Mesendoderm (in vitro differentiated cells): Measurements from ENCODE around the gene C16orf82.

Experiments
- DNase-seq: peaks from one replicate; pipeline ENCODE4 v3.0.0; 2013
- H2AK5ac ChIP-seq: 2 replicates; pipeline ENCODE4 v1.6.1; 2013; ENCODE audit warnings: low read length, inconsistent platforms
- H2BK120ac ChIP-seq: 2 replicates; pipeline ENCODE4 v1.6.1; 2013; ENCODE audit warnings: low read depth, mild to moderate bottlenecking, low read length, moderate library complexity, mixed read lengths
- H2BK15ac ChIP-seq: replicated peaks from 2 replicates; pipeline ENCODE4 v1.6.1; 2013; ENCODE audit warnings: low read depth, mild to moderate bottlenecking, moderate library complexity
- H2BK5ac ChIP-seq: 2 replicates; pipeline ENCODE4 v1.6.1; 2013; ENCODE audit warnings: low read length, inconsistent platforms
- H3K18ac ChIP-seq: 2 replicates; pipeline ENCODE4 v1.6.1; 2013; ENCODE audit warnings: mild to moderate bottlenecking, low read length, mixed read lengths
- H3K23ac ChIP-seq: one replicate; pipeline ENCODE4 v1.6.1; 2013; ENCODE audit warnings: low read length
- H3K27ac ChIP-seq: 2 replicates; pipeline ENCODE4 v1.5.1; 2013; ENCODE audit warnings: low read depth, mild to moderate bottlenecking, inconsistent platforms, low read length, moderate library complexity
- H3K27me3 ChIP-seq: 2 replicates; pipeline ENCODE4 v1.6.1; 2013; ENCODE audit warnings: low read length, control low read depth, mild to moderate bottlenecking, inconsistent platforms; ENCODE audit not compliant: insufficient read depth, poor library complexity
- H3K36me3 ChIP-seq: 2 replicates; pipeline ENCODE4 v1.6.1; 2013; ENCODE audit warnings: low read length, inconsistent platforms; ENCODE audit not compliant: control insufficient read depth, insufficient read depth
- H3K4ac ChIP-seq: one replicate; pipeline ENCODE4 v1.6.1; 2013; ENCODE audit warnings: low read depth, mild to moderate bottlenecking, low read length, moderate library complexity
- H3K4me1 ChIP-seq: 2 replicates; pipeline ENCODE4 v1.6.1; 2013; ENCODE audit warnings: low read depth, low read length, inconsistent platforms; ENCODE audit not compliant: control insufficient read depth
- H3K4me2 ChIP-seq: 2 replicates; pipeline ENCODE4 v1.6.1; 2013; ENCODE audit warnings: low read length
- H3K4me3 ChIP-seq: 2 replicates; pipeline ENCODE4 v1.5.1; 2013; ENCODE audit warnings: mild to moderate bottlenecking, low read length
- H3K56ac ChIP-seq: one replicate; pipeline ENCODE4 v1.6.1; 2013; ENCODE audit warnings: low read length
- H3K79me1 ChIP-seq: 2 replicates; pipeline ENCODE4 v1.6.1; 2013; ENCODE audit warnings: low read length, inconsistent platforms
- H3K79me2 ChIP-seq: 2 replicates; pipeline ENCODE4 v1.6.1; 2013; ENCODE audit warnings: mild to moderate bottlenecking, low read length; ENCODE audit not compliant: control insufficient read depth, insufficient read depth
- H3K9ac ChIP-seq: 2 replicates; pipeline ENCODE4 v1.6.1; 2013; ENCODE audit warnings: low read length, inconsistent platforms
- H4K5ac ChIP-seq: one replicate; pipeline ENCODE4 v1.6.1; 2013; ENCODE audit warnings: low read length
- H4K8ac ChIP-seq: one replicate; pipeline ENCODE4 v1.6.1; 2013; ENCODE audit warnings: low read depth, mild to moderate bottlenecking, control low read depth, low read length, moderate library complexity
- WGBS: extraction: QIAGEN DNeasy Blood & Tissue Kit; methylation state at CpG from one replicate; pipeline ENCODE4 v1.1.7; 2013; ENCODE audit warnings: low lambda C conversion rate, missing lambda C conversion rate; ENCODE audit not compliant: insufficient coverage; ENCODE audit errors: extremely low coverage; 5-methylcytosine and 5-hydroxymethylcytosine counted together

Gene C16orf82

DNA sequence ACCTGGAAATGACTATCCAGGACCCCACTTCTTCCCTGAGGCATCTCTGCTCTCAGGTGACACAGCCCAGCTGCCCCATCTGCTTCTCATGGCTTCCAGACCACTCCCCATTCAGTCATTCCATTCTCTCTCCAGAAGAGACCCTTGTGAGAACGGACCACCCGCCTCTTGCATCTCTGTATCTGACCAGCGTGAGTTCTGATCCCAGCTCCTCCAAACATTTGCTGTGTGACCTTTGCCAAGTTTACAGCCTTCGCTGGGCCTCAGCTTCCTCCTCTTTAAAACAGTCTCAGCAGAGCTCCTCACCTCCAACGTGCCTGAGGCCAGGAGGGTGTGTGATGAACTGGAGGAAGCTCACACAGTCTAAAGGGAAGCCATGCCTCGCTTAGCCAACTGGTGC is 39.6 kb downstream of the C16orf82 start:
- H4K8ac ChIP-seq, result no peak overlapping the region
- no peak overlapping the region for H2BK120ac ChIP-seq
- H3K4me2 ChIP-seq, result no peak overlapping the region
- no peak overlapping the region for H2BK5ac ChIP-seq
- H2BK15ac ChIP-seq, result no peak overlapping the region
- H2AK5ac ChIP-seq, result no peak overlapping the region
- H3K56ac ChIP-seq, result no peak overlapping the region
- no peaks in the 10 kb centered on the region for H3K36me3 ChIP-seq
- H3K23ac ChIP-seq, result no peak overlapping the region
- H3K18ac ChIP-seq, result no peak overlapping the region
- H3K79me1 ChIP-seq, result no peaks in the 10 kb centered on the region
- H3K27ac ChIP-seq, result no peak overlapping the region
- no peak overlapping the region for H3K4ac ChIP-seq
- H4K5ac ChIP-seq, result no peak overlapping the region
- WGBS, result no CpG with 5 or more reads among the region's 6 CpGs
- no peak overlapping the region for H3K9ac ChIP-seq
- H3K4me1 ChIP-seq, result no peaks in the 10 kb centered on the region
- H3K79me2 ChIP-seq, result no peaks in the 10 kb centered on the region
- no peak for DNase-seq
- H3K27me3 ChIP-seq, result no peaks in the 10 kb centered on the region
- H3K4me3 ChIP-seq, result no peak overlapping the region

DNA sequence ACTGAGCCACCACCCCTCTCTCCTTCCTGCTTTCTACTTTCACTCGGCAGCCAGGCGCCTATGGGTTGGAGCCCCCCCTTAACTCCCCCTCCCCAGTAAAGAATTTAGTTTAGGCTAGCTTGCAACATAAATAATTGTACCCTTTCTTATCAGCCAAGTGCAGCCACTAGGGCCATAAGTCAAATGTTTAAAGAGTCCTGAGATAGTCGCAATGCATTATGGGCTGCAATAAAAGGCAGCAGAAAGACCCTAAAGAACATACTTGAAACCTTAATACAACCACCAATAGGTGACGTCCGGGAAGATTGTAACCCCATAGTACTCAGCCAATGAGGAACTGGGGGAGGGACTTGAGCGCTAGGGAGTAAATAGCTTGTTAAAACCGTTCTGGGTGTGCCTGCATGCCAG is 40.5 kb downstream of the C16orf82 start:
- no peaks in the 10 kb centered on the region for H3K36me3 ChIP-seq
- no peak overlapping the region for H3K4me2 ChIP-seq
- H3K4me1 ChIP-seq, result no peaks in the 10 kb centered on the region
- no peak overlapping the region for H2BK120ac ChIP-seq
- peak; percentile 37 for DNase-seq
- H3K4me3 ChIP-seq, result no peak overlapping the region
- H2BK15ac ChIP-seq, result no peak overlapping the region
- no peak overlapping the region for H4K8ac ChIP-seq
- no peak overlapping the region for H3K4ac ChIP-seq
- H4K5ac ChIP-seq, result no peak overlapping the region
- H3K27me3 ChIP-seq, result no peaks in the 10 kb centered on the region
- H3K56ac ChIP-seq, result no peak overlapping the region
- H3K27ac ChIP-seq, result no peak overlapping the region
- WGBS, result no CpG with 5 or more reads among the region's 7 CpGs
- H3K18ac ChIP-seq, result no peak overlapping the region
- H3K9ac ChIP-seq, result no peak overlapping the region
- H2BK5ac ChIP-seq, result no peak overlapping the region
- H3K23ac ChIP-seq, result no peak overlapping the region
- no peak overlapping the region for H2AK5ac ChIP-seq
- H3K79me2 ChIP-seq, result no peaks in the 10 kb centered on the region
- H3K79me1 ChIP-seq, result no peaks in the 10 kb centered on the region

- H2BK120ac ChIP-seq, result no peak overlapping the region
- H3K56ac ChIP-seq, result no peak overlapping the region
- DNase-seq, result no peak
- WGBS, result no CpG with 5 or more reads among the region's 13 CpGs
- H3K23ac ChIP-seq, result no peak overlapping the region
- no peak overlapping the region for H3K9ac ChIP-seq
- H3K4ac ChIP-seq, result no peak overlapping the region
- H3K4me1 ChIP-seq, result no peaks in the 10 kb centered on the region
- no peak overlapping the region for H4K8ac ChIP-seq
- H3K79me1 ChIP-seq, result no peaks in the 10 kb centered on the region
- no peak overlapping the region for H2BK5ac ChIP-seq
- H3K27me3 ChIP-seq, result no peaks in the 10 kb centered on the region
- no peak overlapping the region for H3K4me3 ChIP-seq
- no peaks in the 10 kb centered on the region for H3K79me2 ChIP-seq
- H3K18ac ChIP-seq, result no peak overlapping the region
- no peak overlapping the region for H2AK5ac ChIP-seq
- H3K27ac ChIP-seq, result no peak overlapping the region
- no peaks in the 10 kb centered on the region for H3K36me3 ChIP-seq
- H4K5ac ChIP-seq, result no peak overlapping the region
- H3K4me2 ChIP-seq, result no peak overlapping the region
- H2BK15ac ChIP-seq, result no peak overlapping the region
Measured at GRCh38 chr16:27108051-27108770, 41.5 kb downstream of the C16orf82 start.

DNA sequence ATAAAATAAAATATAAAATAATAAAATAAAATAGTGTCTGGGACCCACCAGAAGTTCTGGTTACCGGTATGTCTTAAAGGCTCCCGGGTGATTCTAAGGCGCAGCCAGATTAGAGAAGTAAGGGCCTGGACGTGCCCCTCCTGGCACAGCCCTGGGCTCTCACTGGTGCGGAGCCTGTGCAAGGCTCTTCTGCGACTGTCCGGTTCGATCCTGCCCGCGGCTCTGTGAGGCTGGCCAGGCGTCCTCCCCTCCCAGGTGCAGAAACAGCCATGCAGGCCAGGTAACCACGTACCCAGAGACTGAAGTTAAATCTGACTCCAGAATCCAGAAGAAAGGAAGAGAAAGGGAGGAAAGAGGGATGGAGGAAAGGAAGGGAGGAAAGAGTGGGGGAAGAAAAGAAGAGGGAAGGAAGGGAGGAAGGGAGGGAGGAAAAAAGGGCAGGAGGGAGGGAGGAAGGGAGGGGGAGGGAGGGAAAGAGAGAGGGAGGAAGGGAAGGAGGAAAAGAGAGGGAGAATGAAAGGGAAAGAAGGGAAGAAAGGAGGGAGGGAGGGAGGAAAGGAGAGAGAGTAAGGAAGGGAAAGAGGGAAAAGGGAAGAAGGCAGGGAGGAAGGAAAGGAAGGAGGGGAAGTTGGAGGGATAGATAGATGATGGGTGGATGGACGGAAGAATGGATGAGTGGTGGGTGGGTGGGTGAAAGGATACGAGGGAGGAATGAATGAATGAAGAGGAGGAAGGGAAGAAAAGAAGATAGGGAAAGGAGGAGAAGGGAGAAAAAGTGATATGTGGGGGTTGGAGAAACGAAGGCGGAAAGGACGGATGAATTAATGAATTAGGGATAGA is 42.3 kb downstream of the C16orf82 start:
- Histone ChIP-seq H3K79me2 (no peaks in the 10 kb centered on the region), H3K23ac (no peak overlapping the region), H3K4ac (no peak overlapping the region), H2BK5ac (no peak overlapping the region), H4K8ac (no peak overlapping the region), H2BK15ac (no peak overlapping the region), H3K4me2 (peak overlapping the region; percentile 62), H3K27me3 (no peaks in the 10 kb centered on the region), H3K4me3 (no peak overlapping the region), H3K36me3 (no peaks in the 10 kb centered on the region), H3K4me1 (no peaks in the 10 kb centered on the region), H3K9ac (peak overlapping the region; percentile 53), H2AK5ac (no peak overlapping the region), H3K18ac (no peak overlapping the region), H3K56ac (peak overlapping the region; percentile 84), H3K79me1 (no peaks in the 10 kb centered on the region), H3K27ac (no peak overlapping the region), H2BK120ac (no peak overlapping the region), H4K5ac (no peak overlapping the region)
- DNase-seq, result no peak
- 100% methylated on average over 5 of the region's 17 CpGs for WGBS

DNA sequence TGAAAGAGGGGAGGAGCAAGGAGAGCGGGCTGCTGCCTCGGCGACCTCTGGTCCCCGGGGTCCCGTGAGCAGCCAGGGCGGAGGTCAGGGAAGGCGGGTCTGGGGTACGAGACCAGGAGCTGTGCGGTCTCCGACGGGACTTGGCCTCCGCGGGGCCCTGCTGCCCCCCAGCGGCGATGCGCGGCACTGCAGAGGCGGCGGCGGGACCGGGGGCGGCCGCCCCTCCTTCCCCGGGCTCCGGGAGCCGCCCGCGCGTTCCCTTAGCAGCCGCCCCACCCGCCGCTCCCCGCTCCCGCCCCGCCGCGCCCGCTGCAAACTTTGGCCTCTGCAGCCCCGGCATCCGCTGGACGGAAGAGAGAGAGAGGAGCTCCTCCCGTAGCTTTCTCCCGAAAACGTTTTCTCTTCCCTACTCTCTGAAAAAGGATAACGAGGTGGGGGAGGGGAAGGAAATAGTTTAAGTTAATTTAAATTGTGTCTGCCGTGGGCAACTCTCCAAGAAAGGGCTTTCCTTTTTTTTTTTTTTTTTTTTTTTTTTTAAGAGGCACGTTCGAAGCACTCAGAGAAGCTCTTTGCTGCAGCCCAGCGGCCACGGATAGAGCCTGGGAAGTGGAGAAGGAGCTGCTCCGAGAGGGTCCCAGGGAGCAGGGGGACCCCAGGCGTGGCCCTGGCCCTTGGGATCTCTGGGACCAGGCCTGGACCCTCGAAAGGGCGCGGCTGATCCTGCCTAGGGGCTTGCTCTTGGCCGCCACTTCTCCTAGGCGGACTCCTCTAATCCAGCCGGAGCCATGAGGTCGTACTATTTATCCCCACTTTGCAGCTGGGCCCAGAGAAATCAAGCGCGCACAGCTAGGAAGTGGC is 43.2 kb downstream of the C16orf82 start:
- no peak overlapping the region for H3K4me3 ChIP-seq
- H2BK120ac ChIP-seq, result no peak overlapping the region
- H3K18ac ChIP-seq, result no peak overlapping the region
- no peak overlapping the region for H4K8ac ChIP-seq
- H3K27me3 ChIP-seq, result no peaks in the 10 kb centered on the region
- no peak overlapping the region for H3K4ac ChIP-seq
- H2BK5ac ChIP-seq, result no peak overlapping the region
- no peaks in the 10 kb centered on the region for H3K79me1 ChIP-seq
- no peak overlapping the region for H2BK15ac ChIP-seq
- H3K56ac ChIP-seq, result peak overlapping the region; percentile 84
- H2AK5ac ChIP-seq, result no peak overlapping the region
- peak; percentile 83 for DNase-seq
- no peaks in the 10 kb centered on the region for H3K79me2 ChIP-seq
- peak overlapping the region; percentile 62 for H3K9ac ChIP-seq
- peak overlapping the region; percentile 62 for H3K4me2 ChIP-seq
- no CpG with 5 or more reads among the region's 61 CpGs for WGBS
- H3K27ac ChIP-seq, result no peak overlapping the region
- H3K4me1 ChIP-seq, result no peaks in the 10 kb centered on the region
- H3K36me3 ChIP-seq, result no peaks in the 10 kb centered on the region
- H3K23ac ChIP-seq, result no peak overlapping the region
- H4K5ac ChIP-seq, result no peak overlapping the region
